LNCaP clone FGC (cell line): Measurements from ENCODE around the gene ERGIC1.

Experiments
- DNase-seq: peaks from one replicate; pipeline ENCODE4 v3.0.0-alpha.2; 2011; ENCODE audit warnings: low read depth
- H3K4me3 ChIP-seq: 2 replicates; pipeline ENCODE4 v1.5.1; 2011; ENCODE audit warnings: mild to moderate bottlenecking, low read depth, low read length, control low read depth
- CTCF ChIP-seq: IDR thresholded peaks from 2 replicates; pipeline ENCODE4 v1.5.1; 2012; ENCODE audit warnings: mild to moderate bottlenecking; ENCODE audit not compliant: control insufficient read depth, insufficient read depth; ENCODE audit errors: extremely low read depth

Gene ERGIC1

GRCh38 chr5:172802112-172802511, 31.9 kb upstream of the ERGIC1 start:
- DNase-seq: no peak

GRCh38 chr5:172802567-172803176, 31.4 kb upstream of the ERGIC1 start:
- DNase-seq: no peak
- no peak overlapping the region for H3K4me3 ChIP-seq
- TF ChIP-seq CTCF: no peak

More at GRCh38 chr5:172802112-172802511, 31.9 kb upstream of the ERGIC1 start:
- no peak overlapping the region for H3K4me3 ChIP-seq
- TF ChIP-seq CTCF: no peak

- no peak for TF ChIP-seq CTCF
- no peak overlapping the region for H3K4me3 ChIP-seq
- DNase-seq: no peak
Measured at GRCh38 chr5:172805018-172805683, 28.9 kb upstream of the ERGIC1 start.

GRCh38 chr5:172805736-172806255, 28.3 kb upstream of the ERGIC1 start:
- no peak for TF ChIP-seq CTCF
- no peak for DNase-seq
- H3K4me3 ChIP-seq: no peak overlapping the region

- peak; percentile 4 for DNase-seq
- H3K4me3 ChIP-seq: no peak overlapping the region
- TF ChIP-seq CTCF: no peak
Measured at GRCh38 chr5:172806897-172807672, 27.0 kb upstream of the ERGIC1 start.

- no peak for DNase-seq
- no peak for TF ChIP-seq CTCF
- no peak overlapping the region for H3K4me3 ChIP-seq
Measured at GRCh38 chr5:172807766-172808311, 26.2 kb upstream of the ERGIC1 start.
